ENCODE data around the gene DERL3. TPM values are rescaled to one million over a fixed set of nuclear protein-coding genes. Genes with fewer than 3 reads are reported as not detected.
"Not testable (repeated sequence)": the region's sequence is repeated elsewhere in the genome, so short reads cannot be mapped to it uniquely, and the experiment has no call there.

DERL3 gene
- 1 to 10 TPM; 2.1 to 4.1 (median 3.8) TPM for polyA plus RNA-seq (ENCODE audit: insufficient read length in 3 of 3)

DNA sequence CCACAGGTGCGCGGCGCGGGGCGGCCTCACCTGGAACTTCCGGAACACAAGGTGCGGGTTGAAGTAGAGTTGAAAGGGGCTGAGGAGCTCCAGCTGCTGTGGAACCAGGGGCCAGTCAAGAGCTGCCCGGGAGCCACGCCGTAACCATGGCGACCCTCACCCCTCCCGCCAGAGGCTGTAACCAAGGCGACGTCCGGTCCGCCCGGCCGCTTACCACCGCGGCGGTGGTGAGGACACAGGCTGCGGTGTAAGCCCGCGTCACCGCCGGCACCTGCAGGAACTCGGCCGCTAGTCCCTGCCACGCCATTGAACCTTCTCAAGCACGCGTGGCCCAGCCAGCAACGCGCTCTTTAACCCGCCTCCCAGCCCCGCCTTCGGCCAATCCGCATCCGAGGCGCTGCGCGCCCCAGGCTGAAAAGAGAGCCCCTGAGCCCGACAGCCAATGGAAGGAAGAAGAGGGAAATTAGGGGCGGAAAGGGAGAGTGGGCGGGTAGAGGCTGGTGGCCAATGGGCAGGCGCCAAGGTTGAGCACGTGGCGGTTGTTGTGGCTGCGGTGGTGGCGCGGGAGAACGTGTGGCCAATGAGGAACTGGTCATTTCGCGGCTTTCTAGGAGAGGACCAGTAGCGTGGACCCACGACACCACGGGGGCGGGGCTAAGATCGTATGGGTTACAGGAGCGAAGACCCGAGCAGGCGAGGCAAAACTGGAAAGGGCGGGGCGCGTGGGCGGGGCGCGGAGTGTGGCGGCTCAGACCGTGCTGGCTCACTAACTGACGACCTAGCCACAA, at the start of gene DERL3:
Gene DERL3 (minus strand): TSS at position 326 of the 788 bp plus-strand sequence. CDS start 19 bp downstream, at position 307.
- peak in 1 of 3 donors; percentile 93 for DNase-seq (ENCODE audit: low read depth in 3 of 3, low spot score in 2 of 3)

DNA sequence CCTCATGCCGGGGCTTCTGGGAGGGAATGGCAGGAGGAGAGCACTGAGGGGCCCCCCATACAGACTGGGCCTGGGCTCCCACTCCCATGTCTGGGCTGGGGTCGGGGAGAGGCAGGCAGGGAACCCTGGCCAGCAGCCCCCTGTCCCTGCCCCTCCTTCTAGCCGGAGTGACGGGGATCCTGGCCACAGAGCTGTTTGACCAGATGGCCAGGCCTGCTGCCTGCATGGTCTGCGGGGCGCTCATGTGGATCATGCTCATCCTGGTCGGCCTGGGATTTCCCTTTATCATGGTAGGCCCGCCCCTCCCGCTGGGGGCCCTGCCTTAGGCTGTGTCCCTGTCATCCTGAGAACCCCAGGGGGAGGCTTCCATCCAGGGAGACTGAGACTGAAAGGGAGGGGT, 45.3 kb upstream of the DERL3 start:
- no peak for DNase-seq (ENCODE audit: low read depth in 3 of 3, low spot score in 2 of 3)

DNA sequence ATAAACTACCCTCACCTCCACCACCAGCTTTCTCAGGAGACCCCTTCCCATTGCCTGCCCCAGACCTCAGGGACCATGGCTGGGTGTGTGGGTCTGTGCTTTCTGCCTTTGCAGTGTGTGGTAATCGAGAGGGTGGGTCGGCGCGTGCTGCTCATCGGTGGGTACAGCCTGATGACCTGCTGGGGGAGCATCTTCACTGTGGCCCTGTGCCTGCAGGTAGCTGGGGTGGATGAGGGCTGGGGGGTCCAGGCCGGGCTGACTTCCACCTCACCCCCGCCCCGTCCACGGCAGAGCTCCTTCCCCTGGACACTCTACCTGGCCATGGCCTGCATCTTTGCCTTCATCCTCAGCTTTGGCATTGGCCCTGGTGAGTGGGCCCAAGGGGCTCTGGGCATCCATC, 44.9 kb upstream of the DERL3 start:
- no peak for DNase-seq (ENCODE audit: low read depth in 3 of 3, low spot score in 2 of 3)

DNA sequence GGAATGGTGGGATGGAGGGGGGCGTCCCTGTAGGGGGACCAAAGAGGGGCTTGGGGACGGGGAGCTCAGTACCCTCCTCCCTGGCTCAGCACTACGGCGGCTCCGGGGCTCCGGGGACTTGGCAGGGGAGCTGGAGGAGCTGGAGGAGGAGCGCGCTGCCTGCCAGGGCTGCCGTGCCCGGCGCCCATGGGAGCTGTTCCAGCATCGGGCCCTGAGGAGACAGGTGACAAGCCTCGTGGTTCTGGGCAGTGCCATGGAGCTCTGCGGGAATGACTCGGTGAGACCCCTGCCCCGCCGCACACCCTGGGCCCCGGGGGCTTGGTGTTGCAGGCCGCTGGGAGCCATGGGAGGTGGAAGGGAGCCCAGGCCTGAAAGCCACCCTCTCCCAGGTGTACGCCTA, 43.6 kb upstream of the DERL3 start:
- no peak for DNase-seq (ENCODE audit: low read depth in 3 of 3, low spot score in 2 of 3)

DNA sequence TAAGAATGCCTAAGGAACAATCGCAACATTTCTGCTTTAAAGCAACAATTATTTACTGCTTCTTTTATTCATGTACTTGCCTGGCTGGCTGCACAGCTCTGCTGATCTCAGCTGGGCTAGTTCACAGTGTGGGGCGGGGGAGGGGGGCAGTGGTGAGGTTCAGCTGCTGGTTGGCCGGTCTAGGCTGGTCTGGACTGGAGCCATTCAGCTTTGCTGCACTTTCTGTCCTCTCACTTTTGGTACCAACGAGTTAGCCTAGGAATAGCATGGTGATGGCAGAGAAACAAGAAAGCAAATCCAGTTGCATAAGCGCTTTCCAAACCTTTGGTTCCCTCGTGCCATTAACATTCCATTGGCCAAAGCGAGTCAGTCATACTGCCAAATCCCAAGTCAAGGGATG, 39.4 kb upstream of the DERL3 start:
- no peak for DNase-seq (ENCODE audit: low read depth in 3 of 3, low spot score in 2 of 3)

DNA sequence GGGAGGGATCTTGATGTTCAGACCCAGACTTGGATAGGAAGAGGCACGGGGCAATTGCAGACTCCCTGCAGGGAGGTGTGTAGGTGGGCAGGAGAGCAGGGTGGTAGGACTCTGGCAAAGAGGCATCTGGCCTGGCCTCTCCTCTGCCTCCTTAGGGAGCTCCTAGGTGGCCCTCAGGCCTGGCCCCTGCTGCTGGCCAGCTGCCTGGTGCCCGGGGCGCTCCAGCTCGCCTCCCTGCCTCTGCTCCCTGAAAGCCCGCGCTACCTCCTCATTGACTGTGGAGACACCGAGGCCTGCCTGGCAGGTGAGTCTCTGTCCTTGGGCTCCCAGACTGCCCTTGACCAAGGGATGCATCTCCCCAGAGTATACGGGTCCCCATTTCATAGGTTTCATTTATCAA, 38.8 kb upstream of the DERL3 start:
- DNase-seq (ENCODE audit: low read depth in 3 of 3, low spot score in 2 of 3) = no peak

DNA sequence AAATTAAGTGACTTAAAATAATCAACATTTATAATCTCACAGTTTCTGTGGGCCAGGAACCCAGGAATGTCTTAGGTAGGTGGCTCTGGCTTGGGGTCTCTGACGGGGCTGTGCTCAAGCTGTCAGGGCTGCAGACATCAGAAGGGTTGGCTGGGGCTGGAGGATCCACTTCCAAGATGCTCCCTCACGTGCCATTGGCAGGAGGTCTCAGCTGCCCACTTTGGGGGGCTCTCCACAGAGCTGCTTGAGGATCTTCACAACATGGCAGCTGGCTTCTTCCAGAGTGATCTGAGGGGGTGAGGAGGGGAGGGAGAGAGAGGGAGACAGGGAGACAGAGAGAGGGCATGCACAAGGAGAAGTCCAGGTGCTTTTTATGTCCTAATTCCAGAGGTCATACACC, 37.0 kb upstream of the DERL3 start:
- DNase-seq (ENCODE audit: low read depth in 3 of 3, low spot score in 2 of 3) = no peak

DNA sequence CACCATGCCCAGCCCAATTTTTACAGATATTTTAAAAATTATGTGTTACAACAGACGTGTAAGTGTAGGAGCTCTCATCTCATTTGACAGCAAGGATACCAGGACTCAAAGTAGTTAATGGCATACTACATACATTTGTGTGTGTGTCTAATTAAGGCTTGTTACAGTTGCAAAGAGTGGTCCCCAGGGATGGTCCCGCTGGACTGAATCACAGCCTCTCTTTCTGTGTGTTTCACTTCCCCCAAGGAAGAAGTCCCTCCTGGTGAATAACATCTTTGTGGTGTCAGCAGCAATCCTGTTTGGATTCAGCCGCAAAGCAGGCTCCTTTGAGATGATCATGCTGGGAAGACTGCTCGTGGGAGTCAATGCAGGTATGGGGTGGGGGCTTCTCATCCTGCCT, 36.1 kb upstream of the DERL3 start:
- no peak for DNase-seq (ENCODE audit: low read depth in 3 of 3, low spot score in 2 of 3)

DNA sequence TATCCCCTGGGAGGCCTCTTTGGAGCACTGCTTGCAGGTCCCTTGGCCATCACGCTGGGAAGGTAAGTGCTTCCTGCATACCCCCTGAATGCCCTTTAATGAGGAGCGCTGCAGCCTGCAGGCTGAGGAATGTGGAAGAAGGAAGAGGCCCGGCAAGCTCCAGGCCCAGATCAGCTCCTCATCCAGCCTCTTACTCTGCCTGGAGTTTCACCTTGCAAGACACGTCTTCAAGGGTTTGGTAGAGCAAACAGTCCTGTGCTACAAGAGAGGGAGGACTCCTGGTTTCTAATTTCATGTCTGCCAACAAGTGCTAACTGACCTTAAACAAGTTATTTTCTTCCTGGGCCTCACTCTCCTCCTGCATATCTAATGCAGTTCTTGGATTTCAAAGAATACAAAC, 29.8 kb upstream of the DERL3 start:
- DNase-seq (ENCODE audit: low read depth in 3 of 3, low spot score in 2 of 3) = no peak

DNA sequence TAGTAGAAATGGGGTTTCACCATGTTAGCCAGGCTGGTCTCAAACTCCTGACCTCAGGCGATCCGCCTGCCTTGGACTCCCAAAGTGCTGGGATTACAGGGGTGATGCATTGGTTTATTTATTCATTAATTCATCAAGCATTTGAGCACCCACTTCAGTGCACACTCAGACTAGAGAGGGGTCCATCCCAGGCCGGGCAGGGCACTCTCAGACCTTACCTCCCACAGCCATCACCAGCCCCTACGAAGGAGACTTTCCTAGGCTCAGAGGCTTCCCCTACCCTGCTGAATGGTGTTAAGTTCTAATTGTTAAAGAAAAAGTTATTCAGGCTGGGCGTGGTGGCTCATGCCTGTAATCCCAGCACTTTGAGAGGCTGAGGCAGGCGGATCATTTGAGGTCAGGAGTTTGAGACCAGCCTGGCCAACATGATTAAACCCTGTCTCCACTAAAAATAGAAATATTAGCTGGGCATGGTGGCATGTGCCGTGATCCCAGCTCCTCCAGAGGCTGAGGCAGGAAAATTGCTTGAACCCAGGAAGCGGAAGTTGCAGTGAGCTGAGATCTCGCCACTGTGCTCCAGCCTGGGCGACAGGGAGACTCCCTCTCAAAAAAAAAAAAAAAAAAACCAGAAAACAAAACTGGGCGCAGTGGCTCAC, 25.8 kb upstream of the DERL3 start:
- not testable (repeated sequence) for DNase-seq (ENCODE audit: low read depth in 3 of 3, low spot score in 2 of 3)

DNA sequence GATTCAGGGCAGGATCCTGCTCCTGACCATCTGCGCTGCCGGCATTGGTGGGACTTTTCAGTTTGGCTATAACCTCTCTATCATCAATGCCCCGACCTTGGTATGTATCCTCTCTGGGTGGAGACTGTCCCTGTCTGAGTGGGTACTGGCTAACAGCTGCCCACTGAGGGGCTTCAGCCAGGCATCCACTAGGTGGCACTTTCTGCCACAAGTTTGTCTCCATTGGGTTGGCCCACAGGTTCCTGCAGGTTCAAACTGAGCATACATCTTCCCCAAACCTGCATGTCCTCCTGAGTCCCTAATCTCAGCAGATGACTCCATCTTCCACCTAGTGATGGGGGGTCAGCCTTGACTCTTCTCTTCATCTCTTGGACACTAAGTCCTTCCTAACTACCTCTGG, 23.3 kb upstream of the DERL3 start:
- no peak for DNase-seq (ENCODE audit: low read depth in 3 of 3, low spot score in 2 of 3)

DNA sequence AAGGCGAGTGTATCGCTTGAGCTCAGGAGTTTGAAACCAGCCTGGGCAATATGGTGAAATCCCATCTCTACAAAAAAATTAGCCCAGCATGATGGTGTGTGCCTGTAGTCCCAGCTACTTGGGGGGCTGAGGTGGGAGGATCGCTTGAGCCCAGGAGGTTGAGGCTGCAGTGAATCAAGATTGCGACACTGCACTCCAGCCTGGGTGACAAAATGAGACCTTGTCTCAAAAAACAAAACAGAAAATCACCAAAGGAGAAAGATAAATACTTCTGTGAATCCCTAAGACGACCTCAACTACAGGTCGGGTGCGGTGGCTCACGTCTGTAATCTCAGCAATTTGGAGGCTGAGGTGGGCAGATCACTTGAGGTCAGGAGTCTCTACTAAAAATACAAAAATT, 21.4 kb upstream of the DERL3 start:
- DNase-seq (ENCODE audit: low read depth in 3 of 3, low spot score in 2 of 3) = not testable (repeated sequence)

DNA sequence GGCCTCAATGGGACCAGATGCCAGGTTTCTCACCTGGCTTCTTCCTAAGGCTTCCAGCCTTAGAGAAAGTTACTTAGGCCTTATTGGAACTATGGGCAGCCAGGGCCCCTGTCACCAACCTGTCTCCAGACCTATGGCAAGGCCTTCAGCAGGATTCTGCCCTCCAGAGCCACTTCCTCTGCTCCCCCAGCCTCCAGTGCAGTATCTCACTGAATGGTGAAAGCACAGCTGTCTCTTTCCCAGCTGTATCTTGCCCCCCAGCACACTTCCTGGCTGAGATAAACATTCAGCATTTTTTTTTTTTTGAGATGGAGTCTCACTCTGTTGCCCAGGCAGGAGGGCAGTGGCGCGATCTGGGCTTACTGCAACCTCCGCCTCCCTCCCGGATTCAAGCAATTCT, 20.4 kb upstream of the DERL3 start:
- no peak for DNase-seq (ENCODE audit: low read depth in 3 of 3, low spot score in 2 of 3)

DNA sequence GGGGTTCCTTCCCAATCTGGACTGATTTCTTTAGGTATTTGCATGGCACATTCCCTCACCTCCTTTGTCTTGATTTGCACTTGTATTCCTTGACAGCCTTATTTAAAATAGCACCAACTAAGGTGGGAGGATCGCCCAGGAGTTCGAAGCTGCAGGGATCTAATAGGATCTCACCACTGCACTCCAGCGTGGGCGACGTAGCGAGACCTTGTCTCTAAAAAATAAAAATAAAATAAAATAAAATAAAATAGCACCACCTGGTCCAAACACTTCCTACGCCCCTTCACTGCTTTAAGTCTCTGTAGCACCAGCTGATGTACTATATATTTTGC, 19.6 kb upstream of the DERL3 start:
- DNase-seq (ENCODE audit: low read depth in 3 of 3, low spot score in 2 of 3) = no peak

DNA sequence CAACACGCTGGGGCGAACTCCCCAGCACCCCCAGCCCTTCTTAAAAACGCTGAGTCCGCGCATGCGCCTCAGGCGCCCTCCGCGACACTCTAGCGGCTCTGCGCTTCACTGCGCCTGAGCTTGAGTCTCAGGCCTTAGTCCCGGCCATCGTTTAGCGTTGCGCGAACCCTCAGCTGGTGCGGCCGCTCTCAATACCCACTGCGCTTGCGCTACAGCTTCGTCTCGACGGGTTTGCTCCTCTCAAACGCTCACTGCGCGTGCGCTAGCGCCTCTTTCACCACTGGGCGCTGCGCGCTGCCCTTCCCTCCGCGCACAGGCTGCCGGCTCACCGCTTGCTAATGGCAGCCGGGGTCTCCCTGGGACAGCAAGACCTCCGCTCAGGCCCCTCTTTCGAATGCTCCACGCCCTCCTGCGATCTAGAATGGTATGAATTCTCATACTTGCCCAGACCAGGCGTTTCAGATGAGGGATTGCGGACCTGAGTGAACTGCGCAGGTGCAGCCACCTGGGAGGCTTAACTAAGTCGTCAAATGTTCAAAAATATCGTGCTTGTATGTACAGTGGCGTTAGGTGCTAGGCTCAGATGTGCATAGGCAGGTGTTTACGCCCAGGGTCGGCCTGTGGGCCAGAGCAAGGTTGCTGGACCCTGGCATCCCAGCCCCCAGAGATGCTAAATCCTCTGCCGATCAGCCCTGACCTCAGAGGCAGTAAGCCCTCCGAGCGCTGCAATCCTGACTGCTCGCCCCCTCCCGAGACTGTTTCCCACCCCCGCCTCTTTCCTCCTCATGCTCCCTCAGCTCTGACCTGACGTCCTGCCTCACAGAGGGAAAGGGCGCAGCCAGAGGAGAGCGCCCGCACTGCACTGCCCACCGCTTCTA, 19.0 kb upstream of the DERL3 start, which contains the start of gene SLC2A11:
Gene SLC2A11 (plus strand): TSS at position 270 of the 878 bp plus-strand sequence. CDS start 125 bp downstream, at position 395.
- peak; percentile 93 to 98 (median 95) for DNase-seq (ENCODE audit: low read depth in 3 of 3, low spot score in 2 of 3)

DNA sequence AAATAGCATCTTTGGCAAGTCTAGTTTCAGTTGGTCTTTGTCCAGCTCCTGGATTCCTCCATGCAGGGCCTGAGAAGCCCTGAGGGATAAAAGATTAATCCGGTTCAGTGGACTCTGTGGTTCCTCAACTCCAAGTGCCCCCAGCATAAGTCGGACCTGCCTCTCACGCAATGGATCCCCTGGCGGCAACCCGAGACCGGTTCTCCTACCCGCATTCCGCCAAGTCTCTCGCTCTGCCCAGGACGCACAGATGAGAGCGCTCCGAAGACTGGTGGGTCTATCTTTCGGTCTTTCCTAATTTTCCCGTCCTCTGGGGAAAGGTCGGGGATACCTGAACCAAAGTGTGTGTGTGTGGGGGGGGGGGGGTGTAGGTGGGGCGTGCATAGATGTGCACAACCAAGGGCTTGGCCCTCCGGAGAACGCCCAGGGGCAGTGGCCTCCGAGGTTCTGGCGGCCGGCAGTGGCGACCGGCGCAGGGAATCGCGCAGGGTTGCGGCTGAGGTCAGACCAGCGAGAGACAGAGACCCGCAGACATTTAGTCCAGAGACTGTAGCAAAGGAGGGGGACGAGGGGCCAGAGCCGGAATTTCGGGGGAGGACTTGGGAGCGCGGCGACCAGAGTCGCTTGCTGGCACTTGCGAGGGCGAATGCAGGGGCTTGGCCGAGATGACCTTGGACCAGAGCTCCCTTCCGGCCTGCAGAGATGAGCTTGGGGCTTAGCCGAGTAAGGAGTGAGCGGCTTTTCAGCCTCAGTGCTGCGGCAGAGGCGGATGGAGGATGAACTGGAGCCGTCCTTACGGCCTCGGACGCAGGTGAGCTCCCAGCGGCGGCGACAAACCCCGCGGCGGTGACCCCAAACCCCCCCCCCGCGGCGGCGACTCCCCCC, 18.2 kb upstream of the DERL3 start:
- no peak for DNase-seq (ENCODE audit: low read depth in 3 of 3, low spot score in 2 of 3)

DNA sequence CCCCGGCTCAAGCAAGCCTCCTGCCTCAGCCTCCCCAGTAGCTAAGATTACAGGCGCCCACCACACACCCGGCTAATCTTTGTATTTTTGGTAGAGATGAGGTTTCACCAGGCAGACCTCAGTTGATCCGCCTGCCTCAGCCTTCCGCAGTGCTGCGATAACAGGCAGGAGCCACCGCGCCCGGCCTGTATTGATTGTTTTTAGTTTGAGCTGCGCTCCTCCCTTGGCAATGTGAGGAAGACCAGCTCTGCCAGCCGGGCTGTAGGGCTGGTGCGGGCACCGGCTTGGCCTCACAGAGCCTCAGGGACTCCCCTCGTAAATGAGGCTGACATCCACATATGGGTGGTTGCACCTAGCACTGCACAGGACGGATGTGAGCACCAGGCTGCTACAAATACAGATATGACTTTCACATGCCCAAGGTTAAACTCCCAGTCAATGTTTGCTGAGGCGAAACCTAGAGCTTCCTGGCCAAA, 11.4 kb upstream of the DERL3 start:
- DNase-seq (ENCODE audit: low read depth in 3 of 3, low spot score in 2 of 3) = no peak

DNA sequence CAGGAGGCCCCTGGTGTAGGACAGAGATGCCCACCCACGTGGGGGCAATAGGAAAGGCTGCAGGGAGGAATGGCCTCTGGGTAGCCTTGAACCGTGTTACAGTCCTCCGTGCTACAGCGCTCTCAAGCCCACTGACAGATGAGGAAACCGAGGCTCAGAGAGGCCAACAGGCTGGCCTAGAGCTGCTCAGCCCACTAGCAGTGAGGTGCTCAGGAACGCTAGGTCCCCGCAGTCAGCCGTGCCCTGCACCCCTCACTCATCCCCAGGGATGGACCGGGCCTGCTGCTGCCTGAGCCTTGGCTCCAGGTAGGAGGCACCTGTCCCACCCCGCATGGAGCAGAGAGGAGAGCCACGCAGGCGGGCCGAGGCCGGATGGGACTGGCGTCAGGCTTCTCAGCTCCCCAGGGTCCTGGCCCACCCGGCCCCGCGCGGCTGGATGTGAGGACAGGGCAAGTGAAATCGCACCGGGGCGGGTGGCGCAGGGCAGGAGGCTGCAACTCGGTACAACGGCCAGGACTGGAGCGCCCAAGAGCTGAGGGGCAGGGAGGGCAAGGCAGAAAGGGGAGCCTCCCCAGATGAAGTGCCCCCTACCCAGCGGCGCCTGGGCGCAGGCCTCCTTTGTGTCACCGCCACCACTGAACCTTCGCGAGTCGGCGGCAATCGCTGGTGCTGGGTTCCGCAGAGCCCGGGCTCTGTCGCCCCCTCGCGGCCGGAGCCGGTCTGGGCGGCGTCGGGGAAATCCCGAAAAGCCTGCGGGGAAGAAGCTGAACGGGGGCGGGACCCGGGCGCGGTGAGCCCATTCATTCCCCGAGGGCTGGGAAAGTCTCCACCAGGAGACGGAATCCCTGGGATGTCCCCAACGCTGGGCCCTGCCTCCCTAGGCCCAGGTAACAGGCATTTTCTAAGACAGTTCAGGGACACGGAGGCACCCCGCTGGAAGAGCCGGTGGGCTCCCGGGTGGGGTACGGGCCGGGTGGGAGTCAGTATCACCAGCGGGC, 10.5 kb upstream of the DERL3 start:
- DNase-seq (ENCODE audit: low read depth in 3 of 3, low spot score in 2 of 3) = peak in 1 of 3 donors; percentile 68

Measured in right renal cortex interstitium (tissue), 3 donors.